Activated B cell treated with CpG ODN at 0.5 μM for 24 hours (primary cell): Measurements from ENCODE around the gene S100A4. TPM values are rescaled to one million over a fixed set of nuclear protein-coding genes. Genes with fewer than 3 reads are reported as not detected.
"Not testable (repeated sequence)": the region's sequence is repeated elsewhere in the genome, so short reads cannot be mapped to it uniquely, and the experiment has no call there.

Source experiments
- ATAC-seq: fragments of 200-7000 bp; cut with Tn5 transposase; one replicate; pipeline ENCODE4 v1.10.0; 2021; ENCODE audit warnings: low read depth, mild to moderate bottlenecking, moderate library complexity
- CTCF ChIA-PET: fragments of 350-600 bp; sonication (Branson Sonifier 250); formaldehyde crosslinking; loops from one replicate; lab custom pipeline; 2021; ENCODE audit warnings: antibody characterized with exemption; lab: Charles Lee
- POLR2A ChIA-PET: fragments of 350-600 bp; sonication (Branson Sonifier 250); formaldehyde crosslinking; loops from one replicate; lab custom pipeline; 2021; ENCODE audit warnings: antibody characterized with exemption; lab: Charles Lee
- DNase-seq: peaks from one replicate; pipeline ENCODE4 v3.0.0; 2022
- H3K27ac Mint-ChIP-seq: one replicate; pipeline ENCODE4 v1.8.0; 2020; ENCODE audit warnings: mixed read lengths
- H3K27me3 Mint-ChIP-seq: one replicate; pipeline ENCODE4 v1.8.0; 2021; ENCODE audit warnings: mixed read lengths
- H3K36me3 Mint-ChIP-seq: one replicate; pipeline ENCODE4 v1.8.0; 2021; ENCODE audit warnings: low read depth, mixed read lengths
- H3K4me1 Mint-ChIP-seq: one replicate; pipeline ENCODE4 v1.8.0; 2021; ENCODE audit warnings: mixed read lengths
- H3K4me3 Mint-ChIP-seq: one replicate; pipeline ENCODE4 v1.8.0; 2020; ENCODE audit warnings: mild to moderate bottlenecking, mixed read lengths
- H3K9me3 Mint-ChIP-seq: one replicate; pipeline ENCODE4 v1.8.0; 2020; ENCODE audit warnings: mixed read lengths
- intact Hi-C: fragments of 100-400 bp; cut with micrococcal nuclease; formaldehyde crosslinking; loops from one replicate; pipeline ENCODE4 v1.15.1; 2024
- total RNA-seq: library from RNA; stranded (reverse); gene quantifications from 2 replicates; pipeline ENCODE4 v1.2.3, GENCODE V29; 2022
- TF ChIP-seq, protein P1 (sequence below): fragments of 200-600 bp; IDR thresholded peaks from one replicate; pipeline ENCODE4 v1.8.0; 2022; ENCODE audit warnings: antibody characterized with exemption, mild to moderate bottlenecking

S100A4 gene
- total RNA-seq, 1 donor from 2014 or later = 315 TPM

GRCh38 chr1:153578490-153578889 lies 32.9 kb upstream of the S100A4 start:
- Mint-ChIP-seq H3K9me3 (no peaks in the 10 kb centered on the region), H3K27me3 (peaks cover 4% of the 10 kb centered on the region), H3K4me1 (peaks cover 2% of the 10 kb centered on the region), H3K4me3 (no peak overlapping the region), H3K36me3 (no peaks in the 10 kb centered on the region), H3K27ac (no peak overlapping the region)
- intact Hi-C loops = no loop called here
- DNase-seq (no peak), ATAC-seq (no peak)
- ChIA-PET CTCF (no interaction called here), POLR2A (interaction anchor here (0.6 to 3.6 kb wide), 2 partner anchors 55 to 82 kb away, joined by 3 to 24 read pairs; partner anchors contain the start of gene CHTOP)
- TF ChIP-seq, protein P1, sequence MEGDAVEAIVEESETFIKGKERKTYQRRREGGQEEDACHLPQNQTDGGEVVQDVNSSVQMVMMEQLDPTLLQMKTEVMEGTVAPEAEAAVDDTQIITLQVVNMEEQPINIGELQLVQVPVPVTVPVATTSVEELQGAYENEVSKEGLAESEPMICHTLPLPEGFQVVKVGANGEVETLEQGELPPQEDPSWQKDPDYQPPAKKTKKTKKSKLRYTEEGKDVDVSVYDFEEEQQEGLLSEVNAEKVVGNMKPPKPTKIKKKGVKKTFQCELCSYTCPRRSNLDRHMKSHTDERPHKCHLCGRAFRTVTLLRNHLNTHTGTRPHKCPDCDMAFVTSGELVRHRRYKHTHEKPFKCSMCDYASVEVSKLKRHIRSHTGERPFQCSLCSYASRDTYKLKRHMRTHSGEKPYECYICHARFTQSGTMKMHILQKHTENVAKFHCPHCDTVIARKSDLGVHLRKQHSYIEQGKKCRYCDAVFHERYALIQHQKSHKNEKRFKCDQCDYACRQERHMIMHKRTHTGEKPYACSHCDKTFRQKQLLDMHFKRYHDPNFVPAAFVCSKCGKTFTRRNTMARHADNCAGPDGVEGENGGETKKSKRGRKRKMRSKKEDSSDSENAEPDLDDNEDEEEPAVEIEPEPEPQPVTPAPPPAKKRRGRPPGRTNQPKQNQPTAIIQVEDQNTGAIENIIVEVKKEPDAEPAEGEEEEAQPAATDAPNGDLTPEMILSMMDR = no peak

DNA sequence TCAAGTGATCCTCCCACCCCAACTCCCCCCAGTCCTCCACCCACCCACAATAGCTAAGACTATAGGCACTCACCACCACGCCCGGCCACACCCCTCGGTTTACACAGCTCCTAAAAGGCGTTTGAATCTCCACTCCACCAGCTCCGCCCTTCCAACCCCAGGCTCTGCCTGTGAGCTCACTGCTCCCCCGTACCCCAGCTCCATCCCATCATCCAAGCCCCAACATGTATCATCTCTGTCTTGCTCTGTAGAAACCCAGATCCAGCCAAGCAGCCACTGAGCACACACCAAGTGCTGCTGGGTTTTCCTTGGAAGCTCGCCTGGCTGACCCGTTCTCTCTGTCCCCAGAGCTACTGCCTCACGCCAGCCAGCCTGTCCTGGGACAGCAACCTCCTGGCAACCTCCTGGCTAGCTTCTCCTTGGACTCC lies 32.0 kb upstream of the S100A4 start:
- Mint-ChIP-seq H3K4me1 (peaks cover 10% of the 10 kb centered on the region), H3K9me3 (no peaks in the 10 kb centered on the region), H3K4me3 (no peak overlapping the region), H3K27me3 (peaks cover 4% of the 10 kb centered on the region), H3K27ac (no peak overlapping the region), H3K36me3 (no peaks in the 10 kb centered on the region)
- TF ChIP-seq, protein P1 = no peak
- CTCF ChIA-PET = interaction anchor here (0.8 to 2.6 kb wide), 3 partner anchors 50 to 67 kb away, joined by 3 to 9 read pairs (median 6); partner anchors contain the start of genes S100A1 and S100A13
- DNase-seq (no peak), ATAC-seq (no peak)
- intact Hi-C loops = no loop called here
- POLR2A ChIA-PET = interaction anchor here (0.5 to 3.6 kb wide), 4 partner anchors 18 to 419 kb away, joined by 3 to 24 read pairs (median 3); partner anchors contain the start of gene CHTOP

DNA sequence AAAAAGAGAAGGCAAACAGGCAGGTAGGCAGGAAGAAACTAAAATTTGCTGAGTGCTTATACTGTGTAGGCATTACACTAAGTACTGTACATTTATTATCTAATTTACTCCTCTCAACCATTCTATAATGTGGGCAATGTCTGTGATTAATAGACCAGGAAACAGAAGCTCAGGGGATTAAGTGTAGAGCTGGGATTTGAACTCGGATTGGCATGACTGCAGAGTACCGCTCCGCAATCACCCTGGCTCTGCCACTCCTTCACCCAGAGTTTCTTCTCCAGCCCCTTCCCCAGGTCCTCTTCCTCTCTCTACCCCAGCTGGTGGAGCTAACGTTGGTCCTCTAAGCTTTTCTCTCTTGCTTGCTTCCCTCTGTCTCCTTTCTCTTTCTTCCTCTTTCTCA lies 31.5 kb upstream of the S100A4 start:
- H3K27me3 Mint-ChIP-seq = peaks cover 4% of the 10 kb centered on the region
- TF ChIP-seq, protein P1 = no peak
- H3K4me1 Mint-ChIP-seq = peaks cover 14% of the 10 kb centered on the region
- ATAC-seq (no peak), DNase-seq (no peak)
- intact Hi-C loops = no loop called here
- H3K9me3 Mint-ChIP-seq = no peaks in the 10 kb centered on the region
- no peak overlapping the region for H3K4me3 Mint-ChIP-seq
- POLR2A ChIA-PET = interaction anchor here (0.5 to 3.6 kb wide), 3 partner anchors 19 to 420 kb away, joined by 3 to 24 read pairs (median 3); partner anchors contain the start of gene CHTOP
- H3K36me3 Mint-ChIP-seq = no peaks in the 10 kb centered on the region
- peak overlapping the region; percentile 14 for H3K27ac Mint-ChIP-seq
- CTCF ChIA-PET = interaction anchor here (0.8 to 2.6 kb wide), 3 partner anchors 50 to 67 kb away, joined by 3 to 9 read pairs (median 6); partner anchors contain the start of genes S100A1 and S100A13

DNA sequence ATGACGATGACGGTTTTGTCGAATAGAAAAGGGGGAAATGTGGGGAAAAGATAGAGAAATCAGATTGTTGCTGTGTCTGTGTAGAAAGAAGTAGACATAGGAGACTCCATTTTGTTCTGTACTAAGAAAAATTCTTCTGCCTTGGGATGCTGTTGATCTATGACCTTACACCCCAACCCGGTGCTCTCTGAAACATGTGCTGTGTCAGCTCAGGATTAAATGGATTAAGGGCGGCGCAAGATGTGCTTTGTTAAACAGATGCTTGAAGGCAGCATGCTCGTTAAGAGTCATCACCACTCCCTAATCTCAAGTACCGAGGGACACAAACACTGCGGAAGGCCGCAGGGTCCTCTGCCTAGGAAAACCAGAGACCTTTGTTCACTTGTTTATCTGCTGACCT lies 29.9 kb upstream of the S100A4 start:
- H3K27me3 Mint-ChIP-seq, H3K36me3 Mint-ChIP-seq, H3K4me3 Mint-ChIP-seq, intact Hi-C loops, H3K9me3 Mint-ChIP-seq, H3K27ac Mint-ChIP-seq, DNase-seq, ATAC-seq: not testable (repeated sequence)
- ChIA-PET POLR2A (interaction anchor here (1.0 to 1.5 kb wide), 2 partner anchors 17 to 23 kb away, joined by 3 to 4 read pairs; no protein-coding TSS in a partner anchor), CTCF (interaction anchor here (1.1 to 2.6 kb wide), 2 partner anchors 52 to 58 kb away, joined by 3 to 9 read pairs; partner anchors contain the start of genes CHTOP, S100A1 and S100A13)
- peaks cover 14% of the 10 kb centered on the region for H3K4me1 Mint-ChIP-seq

DNA sequence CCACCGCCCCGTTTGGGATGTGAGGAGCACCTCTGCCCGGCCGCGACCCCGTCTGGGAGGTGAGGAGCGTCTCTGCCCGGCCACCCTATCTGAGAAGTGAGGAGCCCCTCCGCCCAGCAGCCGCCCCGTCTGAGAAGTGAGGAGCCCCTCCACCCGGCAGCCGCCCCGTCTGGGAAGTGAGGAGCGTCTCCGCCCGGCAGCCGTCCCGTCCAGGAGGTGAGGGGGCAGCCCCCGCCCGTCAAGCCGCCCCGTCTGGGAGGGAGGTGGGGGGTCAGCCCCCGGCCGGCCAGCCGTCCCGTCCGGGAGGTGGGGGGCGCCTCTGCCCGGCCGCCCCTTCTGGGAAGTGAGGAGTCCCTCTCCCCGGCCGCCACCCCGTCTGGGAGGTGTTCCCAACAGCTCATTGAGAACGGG lies 29.5 kb upstream of the S100A4 start:
- intact Hi-C loops, H3K27ac Mint-ChIP-seq, DNase-seq, H3K36me3 Mint-ChIP-seq, H3K9me3 Mint-ChIP-seq, CTCF ChIA-PET, POLR2A ChIA-PET, ATAC-seq, H3K4me3 Mint-ChIP-seq, H3K27me3 Mint-ChIP-seq: not testable (repeated sequence)
- peaks cover 14% of the 10 kb centered on the region for H3K4me1 Mint-ChIP-seq

DNA sequence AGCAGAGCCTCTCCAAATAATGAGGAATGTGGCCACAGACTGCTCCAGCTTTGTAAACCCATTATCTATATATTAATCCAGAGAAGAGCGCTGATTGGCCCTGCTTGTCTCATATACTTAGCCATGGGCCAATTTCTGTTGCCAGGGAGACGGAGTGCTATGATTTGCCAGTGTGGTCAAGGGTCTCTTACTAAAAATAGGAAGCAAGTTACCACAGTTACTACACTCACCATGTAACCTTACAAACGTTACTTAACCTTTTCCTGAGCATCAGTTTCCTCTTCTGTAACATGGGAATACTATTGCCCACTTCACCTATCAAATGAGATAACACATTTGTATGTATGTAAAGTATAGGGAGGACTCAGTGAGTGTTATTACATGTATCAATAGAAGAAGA lies 27.7 kb upstream of the S100A4 start:
- Mint-ChIP-seq H3K36me3 (no peaks in the 10 kb centered on the region), H3K27me3 (peaks cover 10% of the 10 kb centered on the region), H3K4me1 (peaks cover 20% of the 10 kb centered on the region), H3K4me3 (no peak overlapping the region), H3K27ac (peak overlapping the region; percentile 79), H3K9me3 (no peaks in the 10 kb centered on the region)
- intact Hi-C loops = loop anchor here (2.0 to 5.0 kb wide), 4 partner anchors 25 to 699 kb away; partner anchors contain the start of genes HAX1, S100A13 and SNAPIN
- DNase-seq = no peak
- ChIA-PET CTCF (interaction anchor here (1.3 to 6.3 kb wide), 18 partner anchors 8 to 413 kb away, joined by 4 to 119 read pairs (median 10); partner anchors contain the start of genes CHTOP, ILF2, NPR1 and RAB13), POLR2A (interaction anchor here (0.6 to 4.7 kb wide), 12 partner anchors 25 to 165 kb away, joined by 3 to 65 read pairs (median 8); partner anchors contain the start of genes CHTOP, ILF2, INTS3 and S100A1)
- TF ChIP-seq, protein P1 = no peak
- no peak for ATAC-seq
